VCaP (cell line): Measurements from ENCODE around the gene EFNA2.

Source experiments
- H3K27ac ChIP-seq: fragments of 450-650 bp; 2 replicates; pipeline ENCODE4 v1.5.1; 2017
- TF ChIP-seq, protein P1 (sequence below): fragments of 450-650 bp; conservative IDR thresholded peaks from 2 replicates; pipeline ENCODE4 v1.5.1; 2017; ENCODE audit warnings: mild to moderate bottlenecking, moderate library complexity

Gene EFNA2

DNA sequence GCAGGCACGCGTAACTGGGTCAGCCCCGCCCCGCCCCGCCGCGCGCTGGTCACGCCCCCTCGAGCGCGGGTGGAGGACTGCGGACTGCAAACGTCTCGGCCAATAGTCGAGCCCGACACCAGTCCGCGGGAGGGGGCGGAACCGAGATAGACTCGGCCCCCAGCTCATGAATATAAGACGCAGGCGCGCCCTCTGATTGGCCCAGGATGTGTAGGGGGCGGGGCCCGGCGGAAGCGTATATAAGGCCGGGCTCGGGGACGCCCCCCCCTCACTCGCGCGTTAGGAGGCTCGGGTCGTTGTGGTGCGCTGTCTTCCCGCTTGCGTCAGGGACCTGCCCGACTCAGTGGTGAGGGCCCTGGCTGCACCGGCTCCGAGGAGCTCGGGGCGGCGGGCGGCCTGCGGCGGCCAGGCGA lies 16.6 kb upstream of the EFNA2 start, which contains the start of gene CIRBP:
CIRBP (plus strand) TSS at position 268 of the 413 bp plus-strand sequence. CDS start 1,602 bp downstream, outside the sequence.
- peak within 1 kb of the TSS; percentile 98 for H3K27ac ChIP-seq
- TF ChIP-seq, protein P1, sequence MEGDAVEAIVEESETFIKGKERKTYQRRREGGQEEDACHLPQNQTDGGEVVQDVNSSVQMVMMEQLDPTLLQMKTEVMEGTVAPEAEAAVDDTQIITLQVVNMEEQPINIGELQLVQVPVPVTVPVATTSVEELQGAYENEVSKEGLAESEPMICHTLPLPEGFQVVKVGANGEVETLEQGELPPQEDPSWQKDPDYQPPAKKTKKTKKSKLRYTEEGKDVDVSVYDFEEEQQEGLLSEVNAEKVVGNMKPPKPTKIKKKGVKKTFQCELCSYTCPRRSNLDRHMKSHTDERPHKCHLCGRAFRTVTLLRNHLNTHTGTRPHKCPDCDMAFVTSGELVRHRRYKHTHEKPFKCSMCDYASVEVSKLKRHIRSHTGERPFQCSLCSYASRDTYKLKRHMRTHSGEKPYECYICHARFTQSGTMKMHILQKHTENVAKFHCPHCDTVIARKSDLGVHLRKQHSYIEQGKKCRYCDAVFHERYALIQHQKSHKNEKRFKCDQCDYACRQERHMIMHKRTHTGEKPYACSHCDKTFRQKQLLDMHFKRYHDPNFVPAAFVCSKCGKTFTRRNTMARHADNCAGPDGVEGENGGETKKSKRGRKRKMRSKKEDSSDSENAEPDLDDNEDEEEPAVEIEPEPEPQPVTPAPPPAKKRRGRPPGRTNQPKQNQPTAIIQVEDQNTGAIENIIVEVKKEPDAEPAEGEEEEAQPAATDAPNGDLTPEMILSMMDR = no peak

DNA sequence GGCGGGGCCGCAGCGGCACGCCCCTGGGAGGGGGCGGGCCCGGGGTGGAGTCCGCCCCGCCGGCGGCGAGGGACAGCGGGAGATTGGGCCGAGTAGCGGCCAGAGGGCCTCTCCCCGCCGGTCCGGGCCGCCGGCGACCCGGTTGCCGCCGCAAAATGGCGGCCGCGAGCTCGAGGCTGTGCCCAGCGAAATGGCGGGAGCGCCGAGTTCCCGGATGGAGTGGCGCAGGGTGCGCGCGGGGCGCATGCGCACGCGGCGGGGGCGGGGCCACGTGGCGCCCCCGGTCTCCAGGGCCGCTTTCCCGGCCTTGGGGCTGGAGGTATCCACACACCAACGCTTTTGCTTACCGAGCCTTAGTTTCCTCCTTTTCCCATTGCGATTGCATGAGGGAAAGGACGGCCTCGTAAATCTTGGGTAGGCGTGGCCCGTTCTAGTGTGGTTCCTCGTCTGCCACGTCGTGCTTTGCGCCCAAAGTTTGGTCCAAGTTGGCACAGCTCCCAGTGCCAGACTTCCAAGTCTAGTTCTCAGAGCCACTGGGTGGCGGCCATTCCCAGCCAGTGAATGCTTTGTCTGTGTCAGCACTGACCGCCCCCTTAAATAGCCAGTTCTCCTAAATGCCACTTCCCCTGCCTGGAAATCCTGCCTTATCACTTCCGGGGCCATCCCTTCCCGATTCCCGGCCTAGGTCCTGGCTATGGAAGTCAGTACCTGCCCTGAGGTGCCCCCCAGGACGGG lies 16.0 kb upstream of the EFNA2 start:
- peak overlapping the region; percentile 98 for H3K27ac ChIP-seq
- TF ChIP-seq, protein P1 = no peak

DNA sequence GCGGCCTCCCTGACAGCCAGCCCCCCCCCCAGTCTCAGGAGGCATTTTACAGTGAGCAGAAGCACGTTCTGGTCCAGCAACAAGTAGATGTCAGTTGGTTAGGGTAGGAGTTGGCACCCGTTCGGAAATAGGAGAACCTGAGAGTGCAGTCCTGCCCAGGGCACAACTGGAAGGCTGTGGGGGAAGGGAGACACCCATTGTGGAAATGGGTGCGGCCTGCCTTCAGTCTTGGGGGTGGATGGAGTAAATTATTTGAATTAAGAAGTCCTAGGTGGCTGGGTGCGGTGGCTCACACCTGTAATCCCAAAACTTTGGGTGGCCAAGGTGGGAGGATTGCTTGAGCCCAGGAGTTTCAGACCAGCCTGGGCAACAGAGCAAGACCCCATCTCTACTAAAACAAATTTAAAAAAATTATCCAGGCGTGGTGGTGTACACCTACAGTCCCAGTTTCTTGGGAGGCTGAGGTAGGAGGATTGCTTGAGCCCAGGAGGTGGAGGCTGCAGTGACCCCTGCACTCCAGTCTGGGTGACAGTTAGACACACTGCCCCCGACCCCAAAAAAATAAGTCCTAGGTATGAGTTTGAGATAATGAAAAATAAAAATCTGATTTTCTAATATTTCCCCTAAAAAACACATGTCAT lies 15.3 kb upstream of the EFNA2 start:
- TF ChIP-seq, protein P1 = no peak
- H3K27ac ChIP-seq = peak overlapping the region; percentile 98

DNA sequence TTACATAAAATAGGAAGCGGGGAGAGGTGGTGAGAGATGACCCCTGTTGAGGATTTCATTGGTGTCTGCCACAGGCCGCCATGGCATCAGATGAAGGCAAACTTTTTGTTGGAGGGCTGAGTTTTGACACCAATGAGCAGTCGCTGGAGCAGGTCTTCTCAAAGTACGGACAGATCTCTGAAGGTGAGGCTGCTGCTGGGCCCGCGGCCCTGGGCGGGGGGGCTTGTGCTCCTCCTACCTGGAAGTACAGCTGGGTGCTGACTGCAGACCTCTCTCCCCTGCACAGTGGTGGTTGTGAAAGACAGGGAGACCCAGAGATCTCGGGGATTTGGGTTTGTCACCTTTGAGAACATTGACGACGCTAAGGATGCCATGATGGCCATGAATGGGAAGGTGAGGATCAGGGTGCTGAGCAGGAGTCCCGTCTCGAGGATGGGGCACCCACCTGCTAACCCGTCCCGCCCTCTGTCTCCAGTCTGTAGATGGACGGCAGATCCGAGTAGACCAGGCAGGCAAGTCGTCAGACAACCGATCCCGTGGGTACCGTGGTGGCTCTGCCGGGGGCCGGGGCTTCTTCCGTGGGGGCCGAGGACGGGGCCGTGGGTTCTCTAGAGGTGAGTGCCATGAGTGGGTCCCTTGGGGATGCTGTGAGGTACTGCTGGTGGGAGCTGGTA lies 14.7 kb upstream of the EFNA2 start:
- H3K27ac ChIP-seq = peak overlapping the region; percentile 98
- TF ChIP-seq, protein P1 = no peak

DNA sequence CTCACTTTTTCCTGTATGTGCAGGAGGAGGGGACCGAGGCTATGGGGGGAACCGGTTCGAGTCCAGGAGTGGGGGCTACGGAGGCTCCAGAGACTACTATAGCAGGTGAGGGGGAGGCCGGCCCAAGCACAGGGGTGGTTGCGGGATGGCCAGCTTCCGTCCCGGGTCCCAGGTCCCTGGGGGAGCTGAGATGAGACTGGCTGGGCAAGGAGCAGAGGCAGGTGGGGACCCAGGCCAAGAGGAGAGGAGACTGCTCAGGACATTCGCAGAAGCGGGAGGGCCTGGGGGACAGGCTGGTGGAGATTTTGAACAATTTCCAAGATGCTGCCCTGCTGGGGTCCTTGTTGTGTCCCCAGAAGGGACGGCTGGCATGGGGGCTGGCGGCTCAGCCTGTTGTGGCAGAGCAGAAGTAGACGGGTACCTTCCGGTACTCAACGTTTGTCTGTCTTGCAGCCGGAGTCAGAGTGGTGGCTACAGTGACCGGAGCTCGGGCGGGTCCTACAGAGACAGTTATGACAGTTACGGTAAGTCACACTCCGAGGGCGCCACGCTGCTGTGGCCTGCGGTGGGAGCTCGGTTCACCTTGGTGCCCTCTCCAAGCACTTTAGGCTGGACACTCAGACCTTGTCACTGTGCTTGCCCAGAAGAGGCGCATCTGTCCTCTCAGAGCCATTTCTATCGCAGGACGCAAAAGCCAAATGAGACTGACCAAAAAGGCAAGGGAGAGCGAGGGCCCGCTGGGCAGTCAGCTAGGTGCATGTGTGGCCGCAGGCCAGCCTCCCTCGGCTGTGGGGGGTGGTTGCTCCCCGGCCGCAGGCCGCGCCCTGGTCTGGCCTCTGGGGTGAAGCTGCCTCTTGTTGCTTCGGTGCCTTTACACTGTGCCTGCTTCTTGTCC lies 13.9 kb upstream of the EFNA2 start:
- TF ChIP-seq, protein P1 = no peak
- peak overlapping the region; percentile 98 for H3K27ac ChIP-seq

DNA sequence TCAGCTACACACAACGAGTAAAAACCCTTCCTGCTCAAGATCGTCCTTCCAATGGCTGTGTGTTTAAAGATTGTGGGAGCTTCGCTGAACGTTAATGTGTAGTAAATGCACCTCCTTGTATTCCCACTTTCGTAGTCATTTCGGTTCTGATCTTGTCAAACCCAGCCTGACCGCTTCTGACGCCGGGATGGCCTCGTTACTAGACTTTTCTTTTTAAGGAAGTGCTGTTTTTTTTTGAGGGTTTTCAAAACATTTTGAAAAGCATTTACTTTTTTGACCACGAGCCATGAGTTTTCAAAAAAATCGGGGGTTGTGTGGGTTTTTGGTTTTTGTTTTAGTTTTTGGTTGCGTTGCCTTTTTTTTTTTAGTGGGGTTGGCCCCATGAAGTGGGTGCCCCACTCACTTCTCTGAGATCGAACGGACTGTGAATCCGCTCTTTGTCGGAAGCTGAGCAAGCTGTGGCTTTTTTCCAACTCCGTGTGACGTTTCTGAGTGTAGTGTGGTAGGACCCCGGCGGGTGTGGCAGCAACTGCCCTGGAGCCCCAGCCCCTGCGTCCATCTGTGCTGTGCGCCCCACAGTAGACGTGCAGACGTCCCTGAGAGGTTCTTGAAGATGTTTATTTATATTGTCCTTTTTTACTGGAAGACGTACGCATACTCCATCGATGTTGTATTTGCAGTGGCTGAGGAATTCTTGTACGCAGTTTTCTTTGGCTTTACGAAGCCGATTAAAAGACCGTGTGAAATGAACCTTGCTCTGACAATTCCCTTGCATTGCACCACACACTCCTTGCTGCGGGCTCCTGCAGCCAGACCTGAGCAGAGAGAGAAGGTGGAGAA lies 13.0 kb upstream of the EFNA2 start:
- TF ChIP-seq, protein P1 = no peak
- peak overlapping the region; percentile 98 for H3K27ac ChIP-seq
